AG04450 (cell line): ENCODE results near the gene KSR2. TPM values are rescaled to one million over a fixed set of nuclear protein-coding genes. Genes with fewer than 3 reads are reported as not detected.

Source experiments
- CTCF ChIA-PET: fragments of 300-600, 350-600 bp; formaldehyde crosslinking; extraction: SDS; loops from one replicate; lab custom pipeline; 2022; ENCODE audit warnings: antibody characterized with exemption, inconsistent platforms; lab: Charles Lee
- POLR2A ChIA-PET: fragments of 350-600 bp; formaldehyde crosslinking; extraction: SDS; loops from one replicate; lab custom pipeline; 2021; ENCODE audit warnings: antibody characterized with exemption, inconsistent platforms; lab: Yijun Ruan, JAX
- DNase-seq: peaks from one replicate; pipeline ENCODE4 v3.0.0-alpha.2; 2011; ENCODE audit warnings: low read depth, low spot score
- H3K27ac ChIP-seq: one replicate; pipeline ENCODE4 v1.5.1; 2012; ENCODE audit warnings: low read depth, low read length, control low read depth
- H3K27me3 ChIP-seq: one replicate; pipeline ENCODE4 v1.6.0; 2012; ENCODE audit warnings: low read length; ENCODE audit not compliant: control insufficient read depth, insufficient read depth
- H3K4me3 ChIP-seq: 2 replicates; pipeline ENCODE4 v1.5.1; 2011; ENCODE audit warnings: mild to moderate bottlenecking, low read depth, low read length, control low read depth
- H3K9me3 ChIP-seq: 2 replicates; pipeline ENCODE4 v1.5.1; 2012; ENCODE audit warnings: low read length; ENCODE audit not compliant: control insufficient read depth, insufficient read depth
- polyA plus RNA-seq: library from polyadenylated mRNA; depleted of rRNA; stranded (reverse); fragments of >200 nt; gene quantifications from 2 replicates; pipeline ENCODE4 v1.2.3, GENCODE V29; 2011
- TF ChIP-seq, protein P1 (sequence below): IDR thresholded peaks from 2 replicates; pipeline ENCODE4 v1.5.1; 2011; ENCODE audit warnings: low read depth, low read length, control low read depth, inconsistent platforms

KSR2 gene
- polyA plus RNA-seq, 1 experiment, result not detected

GRCh38 chr12:117483501-117483900, 485.3 kb downstream of the KSR2 start:
- H3K4me3 ChIP-seq, result no peak overlapping the region
- no peak overlapping the region for H3K27ac ChIP-seq
- ChIA-PET CTCF (no interaction called here), POLR2A (no interaction called here)
- H3K9me3 ChIP-seq, result peaks cover 47% of the 10 kb centered on the region
- no peak for DNase-seq
- no peaks in the 10 kb centered on the region for H3K27me3 ChIP-seq
- TF ChIP-seq, protein P1, sequence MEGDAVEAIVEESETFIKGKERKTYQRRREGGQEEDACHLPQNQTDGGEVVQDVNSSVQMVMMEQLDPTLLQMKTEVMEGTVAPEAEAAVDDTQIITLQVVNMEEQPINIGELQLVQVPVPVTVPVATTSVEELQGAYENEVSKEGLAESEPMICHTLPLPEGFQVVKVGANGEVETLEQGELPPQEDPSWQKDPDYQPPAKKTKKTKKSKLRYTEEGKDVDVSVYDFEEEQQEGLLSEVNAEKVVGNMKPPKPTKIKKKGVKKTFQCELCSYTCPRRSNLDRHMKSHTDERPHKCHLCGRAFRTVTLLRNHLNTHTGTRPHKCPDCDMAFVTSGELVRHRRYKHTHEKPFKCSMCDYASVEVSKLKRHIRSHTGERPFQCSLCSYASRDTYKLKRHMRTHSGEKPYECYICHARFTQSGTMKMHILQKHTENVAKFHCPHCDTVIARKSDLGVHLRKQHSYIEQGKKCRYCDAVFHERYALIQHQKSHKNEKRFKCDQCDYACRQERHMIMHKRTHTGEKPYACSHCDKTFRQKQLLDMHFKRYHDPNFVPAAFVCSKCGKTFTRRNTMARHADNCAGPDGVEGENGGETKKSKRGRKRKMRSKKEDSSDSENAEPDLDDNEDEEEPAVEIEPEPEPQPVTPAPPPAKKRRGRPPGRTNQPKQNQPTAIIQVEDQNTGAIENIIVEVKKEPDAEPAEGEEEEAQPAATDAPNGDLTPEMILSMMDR, result no peak

- H3K9me3 ChIP-seq, result peaks cover 49% of the 10 kb centered on the region
- CTCF ChIA-PET, result no interaction called here
- no peaks in the 10 kb centered on the region for H3K27me3 ChIP-seq
- H3K4me3 ChIP-seq, result no peak overlapping the region
- H3K27ac ChIP-seq, result no peak overlapping the region
- POLR2A ChIA-PET, result no interaction called here
- TF ChIP-seq, protein P1, result no peak
- DNase-seq, result no peak
These were observed 487.3 kb downstream of the KSR2 start for GRCh38 chr12:117481470-117481869.

DNA sequence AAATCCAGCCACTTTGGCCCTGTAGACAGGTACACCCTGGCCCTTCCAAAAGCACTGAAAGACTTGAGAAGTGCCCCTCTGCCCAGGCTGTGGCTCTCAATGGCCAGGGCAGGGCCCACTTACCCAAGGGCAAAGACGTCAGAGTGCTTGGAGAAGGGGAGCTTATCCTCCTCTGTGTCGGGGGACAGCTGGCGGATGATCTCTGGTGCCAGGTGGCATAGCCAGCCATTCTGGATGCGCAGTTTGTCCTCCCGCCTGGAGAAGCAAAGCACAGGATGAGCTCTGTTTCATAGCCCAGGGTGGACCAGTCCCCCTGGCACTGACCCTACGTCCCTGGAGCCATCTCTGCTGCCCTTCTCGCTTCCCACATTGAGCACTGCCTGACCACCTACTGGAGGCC, 492.4 kb downstream of the KSR2 start:
- H3K4me3 ChIP-seq, result no peak overlapping the region
- no peaks in the 10 kb centered on the region for H3K27me3 ChIP-seq
- ChIA-PET POLR2A (no interaction called here), CTCF (no interaction called here)
- DNase-seq, result no peak
- TF ChIP-seq, protein P1, result no peak
- peaks cover 44% of the 10 kb centered on the region for H3K9me3 ChIP-seq
- H3K27ac ChIP-seq, result no peak overlapping the region

- Histone ChIP-seq H3K27ac (no peak overlapping the region), H3K4me3 (no peak overlapping the region), H3K27me3 (no peaks in the 10 kb centered on the region), H3K9me3 (peaks cover 36% of the 10 kb centered on the region)
- DNase-seq, result no peak
- CTCF ChIA-PET, result no interaction called here
- POLR2A ChIA-PET, result no interaction called here
- TF ChIP-seq, protein P1, result no peak
These were observed 494.9 kb downstream of the KSR2 start for GRCh38 chr12:117473856-117474255.

- DNase-seq, result no peak
- TF ChIP-seq, protein P1, result no peak
- Histone ChIP-seq H3K4me3 (no peak overlapping the region), H3K9me3 (peaks cover 40% of the 10 kb centered on the region), H3K27me3 (no peaks in the 10 kb centered on the region), H3K27ac (no peak overlapping the region)
- POLR2A ChIA-PET, result no interaction called here
- CTCF ChIA-PET, result no interaction called here
These were observed 495.8 kb downstream of the KSR2 start for GRCh38 chr12:117472983-117473382.
